ENCODE results near the gene PLAC1.

GRCh38 chrX:134546187-134546586, 112.1 kb downstream of the PLAC1 start:
- TF ChIP-seq FOXP2 (optimal IDR thresholded peaks at IDR 0.05; ENCODE audit: control extremely low read depth, extremely low read length, insufficient read depth), result no peak
- TF ChIP-seq POLR2AphosphoS5 (IDR thresholded peaks at IDR 0.05; ENCODE audit: borderline replicate concordance, low read depth, low read length), result no peak
- no peak for TF ChIP-seq EZH2 (IDR thresholded peaks at IDR 0.05)

All from SK-N-MC (cell line).